Transverse colon (tissue), 4 donors: ENCODE measurements around the gene TGIF1.

Experiments used
- POLR2A ChIP-seq: fragments of 450-650 bp; IDR thresholded peaks from one replicate; pipeline ENCODE4 v1.6.1; 2016; ENCODE audit warnings: antibody characterized with exemption, mild to moderate bottlenecking, moderate library complexity
- POLR2AphosphoS5 ChIP-seq, 3 donors: sonication (generic); formaldehyde crosslinking; IDR thresholded peaks; one replicate each; pipeline ENCODE4 v1.6.1; 2016; ENCODE audit warnings: antibody characterized with exemption in 3 of 3
- TF ChIP-seq, protein P1 (sequence below), 5 experiments: fragments of 200-600 bp in 3 of 5; fragments of 450-650 bp in 2 of 5; sonication (generic) in 3 of 5; IDR thresholded peaks; 1 replicate in 2 of 5; 2 replicates in 3 of 5; pipeline ENCODE4 v1.5.1; 2016 to 2017; ENCODE audit warnings: antibody characterized with exemption in 5 of 5, inconsistent platforms in 3 of 5, mild to moderate bottlenecking in 2 of 5, moderate library complexity in 1 of 5

- TF ChIP-seq, protein P1, sequence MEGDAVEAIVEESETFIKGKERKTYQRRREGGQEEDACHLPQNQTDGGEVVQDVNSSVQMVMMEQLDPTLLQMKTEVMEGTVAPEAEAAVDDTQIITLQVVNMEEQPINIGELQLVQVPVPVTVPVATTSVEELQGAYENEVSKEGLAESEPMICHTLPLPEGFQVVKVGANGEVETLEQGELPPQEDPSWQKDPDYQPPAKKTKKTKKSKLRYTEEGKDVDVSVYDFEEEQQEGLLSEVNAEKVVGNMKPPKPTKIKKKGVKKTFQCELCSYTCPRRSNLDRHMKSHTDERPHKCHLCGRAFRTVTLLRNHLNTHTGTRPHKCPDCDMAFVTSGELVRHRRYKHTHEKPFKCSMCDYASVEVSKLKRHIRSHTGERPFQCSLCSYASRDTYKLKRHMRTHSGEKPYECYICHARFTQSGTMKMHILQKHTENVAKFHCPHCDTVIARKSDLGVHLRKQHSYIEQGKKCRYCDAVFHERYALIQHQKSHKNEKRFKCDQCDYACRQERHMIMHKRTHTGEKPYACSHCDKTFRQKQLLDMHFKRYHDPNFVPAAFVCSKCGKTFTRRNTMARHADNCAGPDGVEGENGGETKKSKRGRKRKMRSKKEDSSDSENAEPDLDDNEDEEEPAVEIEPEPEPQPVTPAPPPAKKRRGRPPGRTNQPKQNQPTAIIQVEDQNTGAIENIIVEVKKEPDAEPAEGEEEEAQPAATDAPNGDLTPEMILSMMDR (IDR thresholded peaks at IDR 0.05), result peak in 4 of 5 experiments; percentile 22 to 51 (median 34)
- no peak for TF ChIP-seq POLR2AphosphoS5 (IDR thresholded peaks at IDR 0.05)
- TF ChIP-seq POLR2A, result no peak
These were observed 8.7 kb upstream of the TGIF1 start for GRCh38 chr18:3441290-3441689.
